Caco-2 (cell line): Measurements from ENCODE around the gene C11orf86. TPM values are rescaled to one million over a fixed set of nuclear protein-coding genes. Genes with fewer than 3 reads are reported as not detected.

Experiments used
- BruUV-seq: library from RNA; stranded (reverse); fragments of 400-500 nt; replicated peaks from 2 replicates; lab custom pipeline; 2021; lab: Mats Ljungman, UMichigan
- CTCF ChIA-PET: fragments of 300-600 bp; sonication (Branson Sonifier 250); formaldehyde crosslinking; loops from one replicate; lab custom pipeline; 2022; ENCODE audit warnings: antibody characterized with exemption; lab: Charles Lee
- POLR2A ChIA-PET: fragments of 300-600 bp; sonication (Branson Sonifier 250); formaldehyde crosslinking; loops from one replicate; lab custom pipeline; 2022; ENCODE audit warnings: antibody characterized with exemption; lab: Charles Lee
- DNase-seq, 2 experiments: peaks; one replicate each; pipeline versions ENCODE4 v3.0.0 to v3.0.0-alpha.2; 2020 to 2022
- H3K27me3 ChIP-seq: replicated peaks from 2 replicates; pipeline ENCODE4 v1.6.0; 2011; ENCODE audit warnings: low read length; ENCODE audit not compliant: control insufficient read depth, insufficient read depth
- H3K36me3 ChIP-seq: 2 replicates; pipeline ENCODE4 v1.5.1; 2011; ENCODE audit warnings: low read length; ENCODE audit not compliant: control insufficient read depth, insufficient read depth
- H3K4me1 ChIP-seq: fragments of 250-450 bp; sonication (Bioruptor Pico); 2 replicates; pipeline ENCODE4 v1.5.1; 2020; ENCODE audit warnings: mild to moderate bottlenecking
- H3K4me3 ChIP-seq: 2 replicates; pipeline ENCODE4 v1.5.1; 2011; ENCODE audit warnings: low read depth, mild to moderate bottlenecking, control low read depth, low read length
- H3K9me3 ChIP-seq: fragments of 250-450 bp; sonication (Bioruptor Pico); 2 replicates; pipeline ENCODE4 v1.5.1; 2020; ENCODE audit warnings: mild to moderate bottlenecking, moderate library complexity
- H3K27ac Mint-ChIP-seq: one replicate; pipeline ENCODE4 v1.8.0; 2022; ENCODE audit warnings: mixed read lengths; ENCODE audit not compliant: unreplicated experiment
- H3K27me3 Mint-ChIP-seq: one replicate; pipeline ENCODE4 v1.8.0; 2022; ENCODE audit warnings: mixed read lengths; ENCODE audit not compliant: insufficient read depth, unreplicated experiment
- H3K36me3 Mint-ChIP-seq: one replicate; pipeline ENCODE4 v1.8.0; 2022; ENCODE audit warnings: mild to moderate bottlenecking, mixed read lengths; ENCODE audit not compliant: insufficient read depth, unreplicated experiment
- H3K4me1 Mint-ChIP-seq: one replicate; pipeline ENCODE4 v1.8.0; 2022; ENCODE audit warnings: low read depth, mixed read lengths; ENCODE audit not compliant: unreplicated experiment
- H3K4me3 Mint-ChIP-seq: one replicate; pipeline ENCODE4 v1.8.0; 2022; ENCODE audit warnings: mild to moderate bottlenecking, moderate library complexity, mixed read lengths; ENCODE audit not compliant: unreplicated experiment
- H3K9me3 Mint-ChIP-seq: one replicate; pipeline ENCODE4 v1.8.0; 2022; ENCODE audit warnings: mixed read lengths; ENCODE audit not compliant: unreplicated experiment
- intact Hi-C: fragments of 100-400 bp; cut with micrococcal nuclease; formaldehyde crosslinking; loops from one replicate; pipeline ENCODE4 v1.10.0; 2022; ENCODE audit not compliant: unreplicated experiment
- total RNA-seq: library from RNA; stranded (reverse); gene quantifications from 2 replicates; pipeline ENCODE4 v1.2.3, GENCODE V29; 2022
- TF ChIP-seq, protein P1 (sequence below), 2 experiments: fragments of 200-600 bp in 1 of 2; IDR thresholded peaks; 1 replicate in 1 of 2; 2 replicates in 1 of 2; pipeline versions ENCODE4 v1.5.1 to v1.8.0; 2011 to 2022; ENCODE audit warnings: antibody characterized with exemption in 1 of 2, control low read depth in 1 of 2, inconsistent platforms in 1 of 2, low read depth in 1 of 2, low read length in 1 of 2, mild to moderate bottlenecking in 1 of 2, moderate library complexity in 1 of 2; ENCODE audit not compliant: insufficient read depth in 1 of 2, severe bottlenecking in 1 of 2, unreplicated experiment in 1 of 2

Gene C11orf86
- total RNA-seq, 1 experiment from 2014 or later: not detected

DNA sequence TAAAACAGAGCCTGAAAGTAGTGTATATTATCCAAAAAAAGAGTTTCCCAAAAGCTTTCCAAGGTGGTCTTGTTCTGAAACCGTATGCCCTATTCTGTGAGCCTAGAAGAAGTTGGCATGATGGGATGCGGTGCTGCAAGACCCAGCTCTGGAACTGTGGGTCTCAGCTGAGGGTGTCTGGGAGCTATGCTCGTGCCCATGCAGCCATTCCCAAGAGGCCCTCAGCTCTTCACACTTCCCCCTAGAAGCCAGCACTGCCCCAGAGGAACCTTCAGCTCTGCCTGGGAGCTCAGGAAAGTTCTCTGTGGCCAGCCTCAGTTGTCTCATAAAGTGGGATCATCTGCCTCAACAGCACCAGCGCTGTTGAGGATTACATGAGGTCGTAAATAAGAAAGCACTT is 41.4 kb downstream of the C11orf86 start:
- CTCF ChIA-PET: no interaction called here
- H3K4me3 Mint-ChIP-seq: no peak overlapping the region
- intact Hi-C loops: no loop called here
- POLR2A ChIA-PET: interaction anchor here (0.5 kb wide), 1 partner anchor 11 kb away, joined by 10 read pairs; no protein-coding TSS in a partner anchor
- no peaks in the 10 kb centered on the region for H3K36me3 ChIP-seq
- H3K4me3 ChIP-seq: no peak overlapping the region
- no peaks in the 10 kb centered on the region for H3K4me1 Mint-ChIP-seq
- no peaks in the 10 kb centered on the region for H3K4me1 ChIP-seq
- no peak for DNase-seq
- H3K36me3 Mint-ChIP-seq: no peaks in the 10 kb centered on the region
- TF ChIP-seq, protein P1, sequence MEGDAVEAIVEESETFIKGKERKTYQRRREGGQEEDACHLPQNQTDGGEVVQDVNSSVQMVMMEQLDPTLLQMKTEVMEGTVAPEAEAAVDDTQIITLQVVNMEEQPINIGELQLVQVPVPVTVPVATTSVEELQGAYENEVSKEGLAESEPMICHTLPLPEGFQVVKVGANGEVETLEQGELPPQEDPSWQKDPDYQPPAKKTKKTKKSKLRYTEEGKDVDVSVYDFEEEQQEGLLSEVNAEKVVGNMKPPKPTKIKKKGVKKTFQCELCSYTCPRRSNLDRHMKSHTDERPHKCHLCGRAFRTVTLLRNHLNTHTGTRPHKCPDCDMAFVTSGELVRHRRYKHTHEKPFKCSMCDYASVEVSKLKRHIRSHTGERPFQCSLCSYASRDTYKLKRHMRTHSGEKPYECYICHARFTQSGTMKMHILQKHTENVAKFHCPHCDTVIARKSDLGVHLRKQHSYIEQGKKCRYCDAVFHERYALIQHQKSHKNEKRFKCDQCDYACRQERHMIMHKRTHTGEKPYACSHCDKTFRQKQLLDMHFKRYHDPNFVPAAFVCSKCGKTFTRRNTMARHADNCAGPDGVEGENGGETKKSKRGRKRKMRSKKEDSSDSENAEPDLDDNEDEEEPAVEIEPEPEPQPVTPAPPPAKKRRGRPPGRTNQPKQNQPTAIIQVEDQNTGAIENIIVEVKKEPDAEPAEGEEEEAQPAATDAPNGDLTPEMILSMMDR (IDR thresholded peaks at IDR 0.05; ENCODE audit: insufficient read depth in 1 of 2, low read depth in 1 of 2, low read length in 1 of 2, severe bottlenecking in 1 of 2, unreplicated experiment in 1 of 2): no peak
- no peaks in the 10 kb centered on the region for H3K9me3 ChIP-seq
- H3K27me3 ChIP-seq: no peaks in the 10 kb centered on the region
- H3K27ac Mint-ChIP-seq: no peak overlapping the region
- no peaks in the 10 kb centered on the region for H3K27me3 Mint-ChIP-seq
- BruUV-seq: no TSS peak
- H3K9me3 Mint-ChIP-seq: no peaks in the 10 kb centered on the region

DNA sequence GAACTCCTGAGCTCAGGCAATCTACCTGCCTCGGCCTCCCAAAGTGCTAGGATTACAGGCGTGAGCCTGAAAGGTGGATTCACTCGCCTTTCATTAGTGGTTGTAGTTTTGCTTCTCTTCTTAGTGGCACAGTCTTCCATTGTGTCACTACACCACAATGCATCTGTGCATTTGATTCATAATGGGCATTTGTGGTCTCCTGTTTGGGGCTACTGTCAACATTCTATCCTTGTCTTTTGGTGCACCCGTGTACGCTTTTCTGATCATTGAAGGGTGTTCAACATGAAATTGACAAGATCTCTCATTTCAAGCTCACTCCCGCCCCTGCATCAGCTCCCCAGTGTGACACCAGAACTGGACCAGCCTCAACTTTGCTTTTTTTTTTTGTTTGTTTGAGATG is 45.8 kb downstream of the C11orf86 start:
- peaks cover 12% of the 10 kb centered on the region for H3K27me3 Mint-ChIP-seq
- no peaks in the 10 kb centered on the region for H3K36me3 Mint-ChIP-seq
- TF ChIP-seq, protein P1 (IDR thresholded peaks at IDR 0.05; ENCODE audit: insufficient read depth in 1 of 2, low read depth in 1 of 2, low read length in 1 of 2, severe bottlenecking in 1 of 2, unreplicated experiment in 1 of 2): no peak
- no peak overlapping the region for H3K27ac Mint-ChIP-seq
- Histone ChIP-seq H3K36me3 (no peaks in the 10 kb centered on the region), H3K4me3 (no peak overlapping the region), H3K4me1 (peaks cover 14% of the 10 kb centered on the region), H3K27me3 (peaks cover 14% of the 10 kb centered on the region), H3K9me3 (no peaks in the 10 kb centered on the region)
- intact Hi-C loops: no loop called here
- no peak overlapping the region for H3K4me3 Mint-ChIP-seq
- BruUV-seq: no TSS peak
- no peak for DNase-seq
- POLR2A ChIA-PET: no interaction called here
- no peaks in the 10 kb centered on the region for H3K9me3 Mint-ChIP-seq
- CTCF ChIA-PET: interaction anchor here (0.6 to 1.7 kb wide), 5 partner anchors 11 to 199 kb away, joined by 3 to 9 read pairs (median 3); no protein-coding TSS in a partner anchor
- peaks cover 7% of the 10 kb centered on the region for H3K4me1 Mint-ChIP-seq

DNA sequence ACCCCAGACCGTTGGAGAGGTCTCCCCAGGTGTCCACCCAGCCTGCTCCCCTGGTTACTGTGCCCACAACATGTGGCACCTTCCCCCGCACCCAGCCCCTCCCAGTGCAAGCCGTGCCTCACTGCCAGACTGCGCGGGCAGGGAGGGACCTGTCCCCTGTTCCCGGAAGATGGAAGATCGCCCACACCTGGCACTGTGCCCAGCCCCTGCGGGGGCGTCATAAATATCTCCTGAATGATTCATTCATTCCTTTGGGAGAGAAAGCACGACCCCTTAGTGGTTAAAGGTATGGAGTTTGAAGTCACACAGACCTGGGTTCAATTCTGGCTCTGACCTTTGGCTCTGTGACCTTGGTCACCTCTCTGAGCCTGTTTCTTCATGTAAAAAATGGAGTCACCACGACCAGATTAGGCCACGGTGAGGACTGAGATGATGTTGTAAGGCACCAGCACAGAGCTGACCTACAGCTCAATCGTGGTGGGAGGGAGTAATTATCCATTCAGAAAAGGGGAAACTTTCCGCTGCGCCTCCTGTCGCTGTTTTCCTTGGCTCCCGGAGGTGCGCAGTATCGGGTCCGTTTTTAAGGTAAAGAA is 47.3 kb downstream of the C11orf86 start:
- peaks cover 14% of the 10 kb centered on the region for H3K4me1 ChIP-seq
- TF ChIP-seq, protein P1 (IDR thresholded peaks at IDR 0.05; ENCODE audit: insufficient read depth in 1 of 2, low read depth in 1 of 2, low read length in 1 of 2, severe bottlenecking in 1 of 2, unreplicated experiment in 1 of 2): no peak
- H3K27me3 ChIP-seq: peaks cover 14% of the 10 kb centered on the region
- ChIA-PET CTCF (interaction anchor here (0.6 to 1.7 kb wide), 12 partner anchors 9 to 556 kb away, joined by 3 to 10 read pairs (median 4); partner anchors contain the start of gene PELI3), POLR2A (interaction anchor here (0.6 kb wide), 1 partner anchor 173 kb away, joined by 3 read pairs; no protein-coding TSS in a partner anchor)
- intact Hi-C loops: no loop called here
- Mint-ChIP-seq H3K27me3 (peaks cover 12% of the 10 kb centered on the region), H3K36me3 (no peaks in the 10 kb centered on the region), H3K9me3 (no peaks in the 10 kb centered on the region), H3K27ac (no peak overlapping the region), H3K4me3 (peak overlapping the region; percentile 76), H3K4me1 (peaks cover 7% of the 10 kb centered on the region)
- peak overlapping the region; percentile 50 for H3K4me3 ChIP-seq
- BruUV-seq: no TSS peak
- DNase-seq: no peak
- no peaks in the 10 kb centered on the region for H3K36me3 ChIP-seq
- H3K9me3 ChIP-seq: no peaks in the 10 kb centered on the region
